HepG2 (cell line): ENCODE results near the gene PDCD11. TPM values are rescaled to one million over a fixed set of nuclear protein-coding genes. Genes with fewer than 3 reads are reported as not detected.

ENCODE experiments used
- ATAD3A ChIP-seq: sonication (generic); formaldehyde crosslinking; IDR thresholded peaks from 2 replicates; pipeline ENCODE4 v1.4.0; 2020; ENCODE audit warnings: missing genetic modification reagents
- ATF4 ChIP-seq, 2 experiments: fragments of 450-650 bp in 1 of 2; sonication (generic) in 1 of 2; formaldehyde crosslinking; IDR thresholded peaks; 2 replicates each; pipeline versions ENCODE4 v1.5.0 to v1.8.0; 2020 to 2022; ENCODE audit warnings: mild to moderate bottlenecking in 1 of 2, missing genetic modification reagents in 1 of 2
- CEBPG ChIP-seq: IDR thresholded peaks from 2 replicates; pipeline ENCODE4 v1.6.1; 2016
- CHD4 ChIP-seq: fragments of 200-600 bp; sonication (generic); IDR thresholded peaks from 2 replicates; pipeline ENCODE4 v1.7.0; 2017; ENCODE audit warnings: mild to moderate bottlenecking, low read length, borderline replicate concordance
- DPF2 ChIP-seq: sonication (generic); formaldehyde crosslinking; IDR thresholded peaks from 2 replicates; pipeline ENCODE4 v1.4.0; 2020; ENCODE audit warnings: mild to moderate bottlenecking, low read depth, missing genetic modification reagents, borderline replicate concordance
- HBP1 ChIP-seq: IDR thresholded peaks from 2 replicates; pipeline ENCODE4 v1.6.1; 2016; ENCODE audit warnings: low read depth, control low read depth
- HNF4A ChIP-seq: sonication (generic); formaldehyde crosslinking; IDR thresholded peaks from 2 replicates; pipeline ENCODE4 v1.4.0; 2020; ENCODE audit warnings: missing genetic modification reagents
- NCOR1 ChIP-seq: fragments of 200-600 bp; sonication (generic); IDR thresholded peaks from 2 replicates; pipeline ENCODE4 v1.7.0; 2017; ENCODE audit warnings: antibody characterized with exemption, low read length, borderline replicate concordance
- NRL ChIP-seq: sonication (generic); formaldehyde crosslinking; IDR thresholded peaks from 2 replicates; pipeline ENCODE4 v1.5.0; 2020; ENCODE audit warnings: missing genetic modification reagents, mild to moderate bottlenecking, moderate library complexity, borderline replicate concordance
- PHF21A ChIP-seq: sonication (generic); formaldehyde crosslinking; IDR thresholded peaks from 2 replicates; pipeline ENCODE4 v1.5.0; 2020; ENCODE audit warnings: mild to moderate bottlenecking, missing genetic modification reagents
- U2AF1 ChIP-seq: fragments of 200-400 bp; formaldehyde crosslinking; optimal IDR thresholded peaks from 2 replicates; pipeline ENCODE3; 2017; ENCODE audit warnings: mild to moderate bottlenecking, low read depth, low read length
- ZBTB43 ChIP-seq: sonication (generic); formaldehyde crosslinking; conservative IDR thresholded peaks from 2 replicates; pipeline ENCODE4 v1.4.0; 2020; ENCODE audit warnings: missing genetic modification reagents
- ZFP1 ChIP-seq: IDR thresholded peaks from 2 replicates; pipeline ENCODE4 v1.6.1; 2016
- ZNF232 ChIP-seq: sonication (generic); formaldehyde crosslinking; IDR thresholded peaks from 2 replicates; pipeline ENCODE4 v1.4.0; 2020; ENCODE audit warnings: missing genetic modification reagents, borderline replicate concordance
- ZNF318 ChIP-seq: sonication (generic); formaldehyde crosslinking; IDR thresholded peaks from 2 replicates; pipeline ENCODE4 v1.4.0; 2020; ENCODE audit warnings: mild to moderate bottlenecking, missing genetic modification reagents
- ZNF367 ChIP-seq: sonication (generic); formaldehyde crosslinking; IDR thresholded peaks from 2 replicates; pipeline ENCODE4 v1.4.0; 2020; ENCODE audit warnings: missing genetic modification reagents, borderline replicate concordance
- polyA plus RNA-seq, 8 experiments: library from polyadenylated mRNA; depleted of rRNA in 3 of 8; stranded (reverse) in 7 of 8; unstranded in 1 of 8; fragments of >200 nt; fragmentation: Illumina TruSeq in 4 of 8; extraction: Trizol in 4 of 8; gene quantifications; 2 replicates each; pipeline versions ENCODE4 v1.2.1 to v1.2.3, GENCODE V29; 2011 to 2016; ENCODE audit warnings: low read depth in 4 of 8, missing spikeins in 1 of 8, mixed read lengths in 1 of 8; ENCODE audit not compliant: insufficient read depth in 1 of 8
- total RNA-seq, 5 experiments: library from RNA; depleted of rRNA; stranded (reverse); fragments of >200 nt; fragmentation: Illumina TruSeq; extraction: Trizol; gene quantifications; 2 replicates each; pipeline ENCODE4 v1.2.3, GENCODE V29; 2016; ENCODE audit warnings: low read depth in 1 of 5

Gene PDCD11
- total and polyA plus RNA-seq, 2 of the 13 experiments (the other 11 are each of a cell fraction or from before 2014, with no cell fraction given) = 12.8 to 52.8 TPM

GRCh38 chr10:103396067-103396788, at the start of gene PDCD11, which contains the start of gene ATP5MK (continued):
- TF ChIP-seq PHF21A (CRISPR knock-in tag) = peak; percentile 59; the same call in 1 of the 2 replicates
- peak; percentile 80 for TF ChIP-seq ZBTB43 (CRISPR knock-in tag)
- TF ChIP-seq ZNF367 (CRISPR knock-in tag) = no peak
- no peak for TF ChIP-seq ZNF318 (CRISPR knock-in tag)
- no peak for TF ChIP-seq HBP1 (CRISPR knock-in tag)
- TF ChIP-seq HNF4A (CRISPR knock-in tag) = no peak
- peak; percentile 87; the same call in 1 of the 2 replicates for TF ChIP-seq ZNF232
- TF ChIP-seq NRL (CRISPR knock-in tag) = peak; percentile 93
- peak; percentile 21; the same call in 1 of the 2 replicates for TF ChIP-seq NCOR1
- TF ChIP-seq CEBPG (CRISPR knock-in tag) = no peak; the same call in 1 of the 2 replicates
- no peak for TF ChIP-seq DPF2 (CRISPR knock-in tag)
- no peak for TF ChIP-seq CHD4
- TF ChIP-seq ATF4 (CRISPR knock-in tag; IDR thresholded peaks at IDR 0.05) = peak in 1 of 2 experiments; percentile 81; a peak in 2 of 4 replicates
- no peak for TF ChIP-seq U2AF1
- TF ChIP-seq ZFP1 = no peak
- no peak for TF ChIP-seq ATAD3A
